Hematopoietic multipotent progenitor cell treated with erythropoietin and hydrocortisone succinate and interleukin-3 and kit ligand, for 4 days (in vitro differentiated cells): Measurements from ENCODE around the gene CALHM5.

ENCODE experiments used
- DNase-seq: peaks from one replicate; pipeline ENCODE4 v3.0.0-alpha.2; 2015

CALHM5 gene

GRCh38 chr6:116556065-116556464 is 44.6 kb downstream of the CALHM5 start:
- DNase-seq = no peak

DNA sequence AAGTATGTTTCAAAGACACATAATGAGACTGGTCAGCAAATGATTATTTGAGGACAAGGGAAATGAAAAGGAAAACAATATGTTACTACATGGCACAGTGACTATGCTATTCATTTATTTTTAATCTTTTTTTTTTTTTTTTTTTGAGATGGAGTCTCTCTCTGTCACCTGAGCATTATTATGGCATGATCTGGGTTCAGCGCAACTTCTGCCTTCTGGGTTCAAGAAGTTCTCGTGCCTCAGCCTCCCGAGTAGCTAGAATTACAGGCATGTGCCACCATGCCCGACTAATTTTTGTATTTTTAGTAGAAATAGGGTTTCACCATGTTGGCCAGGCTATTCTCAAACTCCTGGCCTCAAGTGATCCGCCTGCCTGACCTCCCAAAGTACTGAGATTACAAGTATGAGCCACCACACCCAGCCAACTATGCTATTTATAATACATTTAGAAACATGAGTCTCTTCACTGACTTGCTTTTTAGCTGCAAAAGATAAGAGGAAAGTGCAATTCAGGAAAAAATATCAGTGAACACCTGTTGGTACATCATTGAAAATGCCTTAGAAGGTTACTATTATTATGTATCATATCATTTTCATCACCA is 45.5 kb downstream of the CALHM5 start:
- no peak for DNase-seq

GRCh38 chr6:116557893-116558292 is 46.5 kb downstream of the CALHM5 start:
- no peak for DNase-seq

- no peak for DNase-seq
Observed at GRCh38 chr6:116560130-116560529, 48.7 kb downstream of the CALHM5 start.

DNA sequence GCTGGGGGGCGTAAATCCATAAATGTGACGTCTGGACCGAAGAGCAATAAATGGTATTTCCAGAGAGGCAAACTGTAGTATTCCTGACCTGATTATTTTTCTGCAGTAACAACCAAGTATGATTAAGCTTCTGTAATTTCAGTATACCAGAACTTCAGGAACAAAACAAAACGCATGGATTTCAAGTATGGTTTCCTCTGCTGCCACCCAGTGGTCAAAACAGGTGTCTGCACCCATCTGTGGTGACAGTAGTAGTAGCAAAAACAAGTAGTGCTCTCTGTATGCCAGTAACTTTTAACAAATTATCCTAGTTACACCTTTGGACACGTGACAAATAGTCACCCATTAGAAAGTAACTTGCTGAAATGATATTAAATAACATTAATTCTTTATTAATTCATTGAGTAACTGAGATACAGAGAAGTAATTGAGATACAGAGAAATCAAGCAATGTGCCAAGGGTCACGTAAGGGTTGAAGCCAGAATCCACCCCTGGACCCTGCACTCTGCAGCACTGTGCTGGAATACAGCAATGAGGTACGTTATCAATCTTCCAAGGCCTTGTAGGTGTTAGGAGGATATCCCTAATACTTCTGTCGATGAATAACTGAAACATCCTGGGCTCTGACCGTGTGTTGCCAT is 50.1 kb downstream of the CALHM5 start:
- DNase-seq = peak; percentile 85

- DNase-seq = no peak
Observed at GRCh38 chr6:116562019-116562403, 50.6 kb downstream of the CALHM5 start.

DNA sequence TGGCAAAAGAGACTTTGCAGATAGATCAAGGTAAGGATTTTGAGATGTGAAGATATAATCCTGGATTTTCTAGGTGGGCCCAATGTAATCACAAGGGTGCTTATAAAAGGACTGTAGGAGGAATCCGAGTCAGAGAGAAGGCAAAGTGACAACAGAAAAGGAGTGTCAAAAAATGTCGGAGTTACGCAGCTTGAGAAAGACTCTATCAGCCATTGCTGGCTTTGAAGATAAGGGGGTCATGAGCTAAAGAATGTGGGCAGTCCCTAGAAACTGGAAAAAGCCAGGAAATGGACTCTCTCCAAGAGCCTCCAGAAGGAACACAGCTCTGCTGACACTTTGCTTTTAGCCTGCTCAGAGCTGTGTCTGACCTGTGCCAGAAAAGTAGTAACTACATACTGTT is 51.2 kb downstream of the CALHM5 start:
- peak; percentile 14 for DNase-seq

DNA sequence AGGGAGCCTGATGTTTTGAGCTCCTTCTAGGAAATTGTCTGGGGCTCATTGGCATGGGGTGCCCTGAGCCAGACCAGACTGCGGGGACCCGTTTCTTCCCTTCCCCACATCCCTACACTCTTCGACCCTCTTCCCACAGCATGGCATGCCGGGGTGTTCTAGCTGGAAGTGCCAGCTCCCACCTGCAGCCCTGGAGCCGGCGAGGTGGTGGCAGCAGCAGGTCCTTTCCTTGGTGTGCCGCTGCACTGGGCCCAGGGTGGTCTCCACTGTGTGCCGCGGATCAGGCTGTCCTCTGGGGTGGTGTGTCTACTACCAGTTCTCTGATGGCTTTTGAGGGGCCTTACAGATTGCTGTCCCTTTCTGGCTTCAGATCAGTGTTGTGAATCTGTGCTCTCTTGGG is 52.4 kb downstream of the CALHM5 start:
- no peak for DNase-seq

GRCh38 chr6:116564311-116564710 is 52.9 kb downstream of the CALHM5 start:
- DNase-seq = no peak

DNA sequence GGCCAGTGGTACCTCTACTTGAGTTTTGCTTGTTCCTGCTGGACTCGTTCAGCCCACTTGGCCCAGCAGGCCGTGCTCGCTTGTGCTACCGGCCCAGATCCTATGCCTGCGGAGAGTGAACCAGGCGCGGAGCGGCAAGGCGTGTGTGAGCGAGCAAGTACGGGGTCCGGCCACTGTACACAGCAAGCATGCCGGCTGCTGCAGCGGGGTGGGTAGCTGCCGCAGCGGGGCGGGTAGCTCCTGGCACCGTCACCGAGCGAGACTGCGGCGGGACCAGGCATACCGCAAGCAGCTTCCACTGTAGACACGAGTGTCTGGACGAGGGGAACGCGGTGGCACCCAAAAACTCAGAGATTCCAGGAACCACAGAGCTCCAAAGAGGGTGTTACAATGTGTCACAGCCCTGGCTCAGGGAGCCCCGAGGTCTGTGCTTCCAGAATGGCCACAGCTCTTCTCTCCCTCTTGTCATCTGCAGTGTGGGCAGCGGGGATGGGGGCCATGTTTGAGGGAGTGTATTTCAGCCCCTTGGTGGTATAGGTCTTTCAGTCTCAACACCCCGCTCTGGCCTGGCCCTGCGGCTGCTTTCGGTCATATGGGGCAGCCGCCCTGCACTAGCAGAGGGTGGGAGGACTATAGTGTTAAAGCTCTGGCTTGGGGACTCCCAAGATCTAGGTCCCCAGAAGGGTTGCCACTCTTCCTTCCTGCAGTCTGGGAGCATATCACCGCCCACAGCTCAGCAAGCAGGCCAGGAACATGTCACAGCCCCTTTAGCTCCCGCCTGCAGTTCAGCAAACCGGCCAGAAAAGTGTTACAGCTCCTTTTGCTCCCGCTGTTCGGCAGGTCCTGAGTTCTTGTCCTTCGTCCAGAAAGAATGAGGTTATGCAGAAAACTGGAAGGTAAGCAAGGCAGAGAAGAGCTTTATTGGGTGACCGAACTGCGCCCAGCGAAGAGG is 53.8 kb downstream of the CALHM5 start:
- DNase-seq = peak; percentile 46

GRCh38 chr6:116568111-116568510 is 56.7 kb downstream of the CALHM5 start:
- DNase-seq = no peak

DNA sequence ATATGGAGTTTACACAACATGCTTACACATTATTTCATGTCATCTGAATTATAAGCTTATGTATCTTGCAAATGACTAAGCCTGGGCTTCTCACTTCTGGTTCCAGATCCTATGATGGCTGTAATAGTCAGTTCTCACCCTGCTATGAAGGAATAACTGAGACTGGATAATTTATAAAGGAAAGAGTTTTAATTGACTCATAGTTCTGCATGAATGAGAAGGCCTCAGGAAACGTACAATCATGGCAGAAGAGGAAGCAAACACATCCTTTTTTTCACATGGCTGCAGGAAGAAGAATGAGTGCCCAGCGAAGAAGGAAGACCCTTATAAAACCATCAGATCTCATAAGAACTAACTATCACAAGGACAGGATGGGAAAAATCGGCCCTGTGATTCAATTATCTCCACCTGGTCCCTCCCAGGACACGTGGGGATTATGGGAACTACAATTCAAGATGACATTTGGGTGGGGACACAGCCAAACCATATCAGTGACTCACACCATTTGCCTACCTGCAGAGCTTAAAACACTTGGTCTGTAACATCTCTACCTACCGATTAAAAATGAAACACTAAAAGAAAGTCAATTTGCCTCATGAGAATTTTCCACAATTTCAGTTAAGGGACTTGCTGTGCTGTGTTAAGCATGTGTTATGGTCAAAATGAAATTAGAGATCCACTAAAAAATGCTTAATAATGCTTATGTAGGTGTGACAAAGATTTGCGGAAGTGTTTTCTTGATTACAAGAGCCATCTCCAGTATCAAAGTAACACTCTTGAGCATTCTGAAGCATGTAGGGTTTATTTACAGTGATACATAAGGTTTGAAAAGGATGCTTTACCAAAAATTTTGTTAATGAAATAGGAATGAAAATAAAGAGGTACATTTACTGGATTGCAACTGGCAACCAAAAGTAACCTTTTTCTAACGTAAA is 57.6 kb downstream of the CALHM5 start:
- DNase-seq = peak; percentile 15

- DNase-seq = peak; percentile 99
Observed at GRCh38 chr6:116570856-116571682, 59.6 kb downstream of the CALHM5 start, which contains the start of gene RWDD1. Gene RWDD1 (plus strand): TSS chr6:116571504. CDS start chr6:116571583, 79 bp downstream.

DNA sequence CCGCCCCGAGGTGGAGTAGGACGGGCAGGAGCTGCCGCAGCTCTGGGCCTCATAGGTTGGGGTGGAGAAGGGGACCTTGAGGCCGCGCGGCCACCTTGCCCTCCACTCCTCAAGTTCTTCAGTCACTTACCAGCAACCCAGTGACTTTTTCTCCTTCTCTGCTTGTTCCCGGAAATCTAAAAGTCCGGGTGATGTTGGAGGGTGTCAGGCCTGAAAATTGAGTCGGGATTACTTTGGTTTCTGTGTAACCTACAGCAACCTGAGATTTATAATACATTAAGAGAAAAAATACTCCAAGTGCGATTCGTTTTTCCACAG is 60.2 kb downstream of the CALHM5 start:
- DNase-seq = no peak

DNA sequence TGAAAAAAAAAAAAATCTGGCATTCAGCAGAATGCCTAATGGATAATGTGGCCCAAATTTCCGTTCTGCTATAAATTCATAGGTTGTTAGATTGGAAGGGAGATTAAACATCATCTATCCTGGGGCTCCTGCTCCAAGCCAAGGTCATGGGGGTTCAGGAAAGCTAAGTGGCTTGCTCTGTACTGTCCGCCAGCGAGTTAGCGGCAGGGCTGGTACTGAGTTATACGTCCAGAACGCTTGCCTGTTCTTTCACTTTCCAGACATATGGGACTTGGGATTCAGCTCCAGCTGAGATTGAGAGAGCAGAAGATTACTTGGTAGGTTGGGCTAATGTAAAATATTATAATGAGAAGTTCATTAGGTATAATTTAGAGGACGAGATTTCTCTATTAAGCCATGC is 60.7 kb downstream of the CALHM5 start:
- DNase-seq = peak; percentile 48
